Right renal cortex interstitium (tissue), 3 donors: ENCODE results near the gene DPYD. TPM values are rescaled to one million over a fixed set of nuclear protein-coding genes. Genes with fewer than 3 reads are reported as not detected.

Source experiments
- DNase-seq, 3 donors: peaks; one replicate each; pipeline ENCODE4 v3.0.0-alpha.2; 2013; ENCODE audit warnings: low read depth in 3 of 3, low spot score in 2 of 3
- polyA plus RNA-seq, 3 donors: library from polyadenylated mRNA; unstranded; fragments of 120-200 nt; gene quantifications; one replicate each; pipeline ENCODE4 v1.2.1, GENCODE V29; 2013; ENCODE audit not compliant: insufficient read length in 3 of 3

The DPYD gene
- polyA plus RNA-seq, 3 donors: 13.8 to 14.9 (median 14.4) TPM

GRCh38 chr1:97844552-97845089, 76.2 kb downstream of the DPYD start:
- no peak for DNase-seq

- no peak for DNase-seq
These were observed 79.5 kb downstream of the DPYD start for GRCh38 chr1:97841338-97841737.

- no peak for DNase-seq
These were observed 83.7 kb downstream of the DPYD start for GRCh38 chr1:97837161-97837560.

- DNase-seq: no peak
These were observed 85.9 kb downstream of the DPYD start for GRCh38 chr1:97834899-97835298.

DNA sequence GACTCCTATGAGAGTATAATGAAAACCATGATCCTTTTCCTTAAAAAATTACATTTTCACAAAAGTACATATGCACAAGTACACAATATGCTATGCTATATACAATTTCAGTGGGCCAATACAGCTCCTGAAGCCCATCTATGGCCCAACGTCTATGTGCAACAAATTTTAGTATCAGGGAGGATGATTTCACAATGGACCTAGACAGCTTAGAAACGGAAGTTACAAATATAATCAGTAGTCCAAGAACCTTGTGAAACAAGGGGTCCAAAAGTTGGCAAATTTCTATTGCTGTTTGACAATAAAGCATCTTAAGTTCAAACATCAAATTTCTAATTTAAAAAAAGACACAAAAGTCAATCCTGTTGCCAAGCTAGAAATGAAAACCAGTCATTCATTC, 87.0 kb downstream of the DPYD start:
- DNase-seq: no peak

DNA sequence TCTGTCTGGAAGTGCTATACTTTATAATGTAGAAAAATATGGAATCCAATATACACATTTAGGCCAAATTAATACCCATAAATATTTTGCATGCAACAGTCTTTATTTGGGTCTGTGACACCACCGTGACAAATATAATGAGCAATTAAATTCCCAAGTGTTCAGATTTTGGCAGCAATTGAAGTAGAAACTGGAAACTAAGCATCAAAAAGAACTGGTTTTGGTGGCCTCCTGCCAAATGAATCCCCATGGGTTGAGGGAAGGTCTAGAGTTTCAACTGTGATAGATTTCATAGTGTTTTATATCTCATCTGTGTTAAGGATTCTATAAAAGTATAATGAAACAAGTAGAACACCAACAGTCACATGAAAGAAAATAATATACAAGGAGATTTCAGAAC, 88.4 kb downstream of the DPYD start:
- DNase-seq: peak; percentile 1 to 13 (median 10)

- no peak for DNase-seq
These were observed 92.9 kb downstream of the DPYD start for GRCh38 chr1:97827887-97828286.

DNA sequence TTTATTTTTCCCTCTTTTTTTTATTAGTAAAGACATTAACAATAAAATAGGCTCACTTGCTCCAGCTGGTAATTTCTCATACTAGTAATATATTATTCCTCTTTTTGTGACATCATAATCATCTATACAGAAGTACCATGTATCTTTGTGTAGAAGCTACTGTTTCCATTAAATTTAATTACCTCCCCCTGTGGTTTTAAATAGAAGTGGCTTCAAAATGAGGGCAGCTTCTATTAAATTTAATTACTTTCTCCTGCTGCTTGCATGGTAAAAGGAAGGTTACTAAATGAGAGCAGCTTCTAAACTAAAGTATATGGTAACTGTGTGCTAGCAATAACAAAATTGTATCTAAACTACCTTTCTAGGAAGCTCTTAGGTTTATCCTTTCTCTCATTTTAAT, 94.0 kb downstream of the DPYD start:
- DNase-seq: no peak

DNA sequence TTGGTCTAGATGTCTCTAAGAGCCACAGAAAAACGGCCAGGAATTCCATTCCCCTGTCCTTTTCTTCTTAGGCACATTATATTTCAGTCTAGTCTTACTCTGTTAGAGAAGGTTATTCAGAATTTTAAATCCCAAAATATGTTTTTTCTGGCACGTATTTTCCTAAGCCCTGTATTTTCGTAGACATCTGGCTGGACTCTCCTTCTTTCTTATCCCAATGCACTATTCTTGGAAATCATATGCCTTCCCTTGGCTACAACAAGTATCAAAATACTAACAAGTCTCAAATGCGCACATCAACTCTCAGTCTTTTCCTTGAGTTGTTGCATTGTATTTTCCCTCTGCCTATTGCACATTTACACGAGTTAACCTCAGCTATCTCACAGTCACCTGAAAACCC, 96.2 kb downstream of the DPYD start:
- DNase-seq: no peak

GRCh38 chr1:97824200-97824599, 96.6 kb downstream of the DPYD start:
- DNase-seq: no peak

GRCh38 chr1:97820470-97821188, 100.2 kb downstream of the DPYD start:
- peak in 2 of 3 donors; percentile 15 to 16 for DNase-seq

DNA sequence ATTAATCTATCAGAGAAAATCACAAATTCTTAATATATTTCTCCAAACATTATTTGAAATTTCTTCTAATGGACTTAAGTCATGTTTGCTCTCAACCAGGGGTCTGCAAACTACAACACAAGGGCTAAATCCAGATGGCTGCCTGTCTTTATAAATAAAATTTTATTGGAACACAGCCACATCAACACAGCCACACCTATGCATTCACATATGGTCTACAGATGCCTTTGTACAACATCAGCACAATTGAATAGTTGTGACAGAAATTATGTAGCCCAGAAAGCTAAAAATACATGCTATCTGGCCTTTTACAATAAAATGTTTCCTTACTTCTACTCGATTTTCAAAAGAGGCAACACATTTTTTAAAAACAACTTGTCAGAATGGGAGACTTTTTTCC, 103.9 kb downstream of the DPYD start:
- DNase-seq: no peak

GRCh38 chr1:97814804-97815203, 106.0 kb downstream of the DPYD start:
- no peak for DNase-seq

- no peak for DNase-seq
These were observed 106.7 kb downstream of the DPYD start for GRCh38 chr1:97814121-97814520.

GRCh38 chr1:97812076-97812475, 108.8 kb downstream of the DPYD start:
- DNase-seq: no peak

GRCh38 chr1:97806996-97807520, 113.8 kb downstream of the DPYD start:
- DNase-seq: no peak

- no peak for DNase-seq
These were observed 114.5 kb downstream of the DPYD start for GRCh38 chr1:97806326-97806725.

- DNase-seq: no peak
These were observed 115.7 kb downstream of the DPYD start for GRCh38 chr1:97805093-97805492.

DNA sequence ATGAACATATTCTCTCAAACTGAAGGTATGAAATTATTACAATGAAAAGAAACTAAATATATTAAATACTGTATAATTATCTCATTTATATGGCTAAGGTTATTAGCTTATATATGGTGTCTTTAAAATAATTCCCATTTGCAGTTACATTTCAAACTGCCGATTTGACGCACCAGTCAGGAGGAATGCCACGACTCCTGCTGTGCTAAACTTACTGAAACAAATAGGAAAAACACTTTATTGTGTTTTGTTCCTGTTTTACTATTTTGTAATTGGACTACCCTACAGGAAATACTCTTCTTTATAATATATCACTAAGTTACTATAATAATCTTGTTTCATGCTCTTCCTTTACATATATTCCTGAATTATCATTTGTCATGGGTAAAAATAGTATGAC, 117.8 kb downstream of the DPYD start:
- DNase-seq: no peak

- no peak for DNase-seq
These were observed 118.8 kb downstream of the DPYD start for GRCh38 chr1:97802011-97802410.

DNA sequence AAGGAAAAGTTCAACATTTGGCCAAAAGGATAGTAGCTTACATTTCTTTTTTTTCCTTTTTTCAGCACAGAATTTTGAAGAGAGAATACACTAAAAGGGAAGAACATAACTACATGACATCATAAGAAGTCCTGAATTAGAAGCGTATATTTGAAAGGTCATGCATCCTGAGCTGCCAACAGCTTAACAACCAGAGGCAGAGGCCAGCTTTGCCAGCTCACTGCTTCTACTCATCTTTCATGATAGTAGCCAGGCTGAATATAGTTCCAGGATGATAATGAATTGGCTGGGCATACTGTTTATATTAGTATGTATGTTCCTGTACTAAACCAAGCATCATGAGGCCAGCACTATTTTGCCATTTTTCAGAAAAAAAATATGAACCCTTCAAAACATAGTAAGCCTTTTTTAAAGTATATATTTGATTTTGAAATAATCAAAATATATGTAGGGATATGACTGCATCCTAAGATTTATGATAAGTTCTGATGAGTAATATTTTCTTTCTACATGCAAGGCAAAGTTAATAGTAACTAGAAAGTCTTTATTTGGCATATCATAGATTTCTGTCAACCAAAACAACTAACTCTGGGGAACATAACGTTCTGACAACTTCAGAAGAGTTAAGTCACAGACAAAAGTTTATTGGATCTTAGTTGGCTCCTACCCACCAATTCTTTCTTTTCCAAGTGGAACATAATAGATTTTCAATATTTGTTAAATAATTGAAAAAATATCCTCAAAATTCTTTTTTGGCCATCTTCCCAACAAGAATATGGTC, 123.2 kb downstream of the DPYD start:
- DNase-seq: no peak

- no peak for DNase-seq
These were observed 124.1 kb downstream of the DPYD start for GRCh38 chr1:97796711-97797110.
